Measurements from ENCODE around the gene TMCC1.
"Not testable (repeated sequence)": the region's sequence is repeated elsewhere in the genome, so short reads cannot be mapped to it uniquely, and the experiment has no call there.

TMCC1 gene

DNA sequence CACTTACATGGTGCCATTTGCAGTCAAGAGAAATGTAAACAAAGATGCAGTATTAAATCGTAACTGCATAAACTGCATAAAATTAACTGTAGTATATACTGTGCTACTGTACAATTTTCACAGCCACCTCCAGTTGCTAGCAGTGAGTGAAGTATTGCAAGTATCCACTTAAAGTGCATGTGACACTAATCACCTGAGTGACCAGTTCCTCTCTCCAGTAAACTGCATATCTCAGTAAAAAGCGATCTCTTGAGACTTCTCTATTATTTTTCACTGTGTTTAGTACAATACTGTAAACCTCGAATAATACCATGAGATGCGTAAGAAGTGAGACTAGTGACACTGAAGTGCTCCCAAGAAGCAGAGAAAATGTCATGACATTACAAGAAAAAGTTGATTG lies 175.3 kb downstream of the TMCC1 start:
- no peak for DNase-seq

GRCh38 chr3:129715854-129716253 lies 177.7 kb downstream of the TMCC1 start:
- no peak for DNase-seq

DNA sequence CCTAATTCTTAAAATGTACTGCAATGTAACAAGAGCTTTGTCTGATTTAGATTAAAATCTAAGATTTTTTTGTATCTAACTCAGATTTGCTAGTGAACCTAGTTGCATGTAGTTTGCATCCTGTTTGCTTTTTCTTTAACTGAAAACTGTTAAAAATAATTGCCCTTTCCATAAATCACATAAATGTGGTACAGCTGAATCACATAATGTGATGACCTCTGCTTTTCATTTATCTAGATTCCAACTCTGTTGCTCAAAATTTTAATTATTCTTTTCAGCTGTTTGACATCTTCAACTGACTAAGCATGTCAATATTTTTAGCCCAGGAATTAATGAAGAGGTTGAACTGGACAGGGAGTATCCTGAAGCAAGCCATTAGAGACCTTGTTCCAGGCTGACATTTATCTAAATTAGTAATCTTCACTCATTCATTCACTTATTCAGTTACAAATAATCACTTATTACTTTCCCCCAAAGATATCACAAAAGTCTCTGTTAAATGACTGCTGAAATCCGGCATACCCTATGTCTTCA lies 185.1 kb downstream of the TMCC1 start:
- DNase-seq = no peak

DNA sequence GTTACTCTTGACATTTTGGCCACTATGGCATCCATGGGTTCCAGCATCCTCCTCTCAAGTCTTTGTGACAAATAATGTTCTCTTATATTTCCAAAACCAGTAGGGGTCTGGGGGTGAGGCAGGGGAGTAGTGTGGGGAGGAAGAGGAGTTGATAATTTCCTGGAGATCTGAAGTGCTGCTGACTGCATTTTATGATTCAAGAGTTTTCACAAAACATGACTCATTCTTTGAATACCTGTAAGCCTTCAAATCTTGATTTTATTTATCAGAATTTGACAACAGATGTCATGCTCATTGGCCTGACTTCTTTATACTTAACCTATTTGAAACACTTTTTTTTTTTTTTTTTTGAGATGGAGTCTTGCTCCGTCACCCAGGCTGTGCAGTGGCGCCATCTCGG lies 188.2 kb downstream of the TMCC1 start:
- no peak for DNase-seq

DNA sequence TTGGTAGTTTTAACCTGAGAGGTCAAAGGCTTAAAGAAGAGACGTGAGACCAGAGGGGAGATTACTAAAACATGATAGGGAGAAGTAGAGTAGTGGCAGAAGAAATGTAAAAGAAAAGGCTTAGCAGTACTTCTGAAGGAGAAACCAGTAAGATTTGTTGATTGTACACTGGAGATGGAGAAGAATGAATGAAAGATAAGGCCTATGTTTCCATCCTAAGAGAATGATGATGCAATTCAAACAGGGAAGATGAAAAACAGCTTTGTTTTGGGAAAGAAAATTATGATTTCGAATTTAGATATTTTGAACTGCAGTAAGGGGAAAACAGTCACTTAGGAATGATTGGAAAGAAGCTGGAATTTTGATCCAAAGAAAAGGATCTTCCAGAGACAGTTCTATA lies 189.6 kb downstream of the TMCC1 start:
- no peak for DNase-seq

GRCh38 chr3:129702934-129703712 lies 190.4 kb downstream of the TMCC1 start:
- no peak for DNase-seq

DNA sequence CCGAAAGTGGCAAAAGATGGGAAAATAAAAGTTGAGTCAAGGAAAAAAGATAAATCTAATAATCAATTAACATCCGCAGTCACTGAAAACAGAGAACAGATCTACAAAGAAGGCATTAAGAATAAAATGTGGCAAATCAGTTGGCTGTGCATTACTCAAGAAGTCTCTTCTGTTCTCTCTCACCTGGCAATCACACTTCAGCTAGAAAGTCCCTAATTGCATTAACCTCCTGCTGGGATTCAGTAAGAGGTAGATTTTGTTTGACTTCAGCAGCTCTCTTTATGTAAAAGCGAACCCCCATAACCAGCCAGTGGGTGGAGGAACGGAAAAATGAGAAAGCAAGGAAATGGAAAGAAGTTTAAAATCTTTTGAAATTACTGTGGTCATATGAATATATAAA lies 192.3 kb downstream of the TMCC1 start:
- DNase-seq = no peak

DNA sequence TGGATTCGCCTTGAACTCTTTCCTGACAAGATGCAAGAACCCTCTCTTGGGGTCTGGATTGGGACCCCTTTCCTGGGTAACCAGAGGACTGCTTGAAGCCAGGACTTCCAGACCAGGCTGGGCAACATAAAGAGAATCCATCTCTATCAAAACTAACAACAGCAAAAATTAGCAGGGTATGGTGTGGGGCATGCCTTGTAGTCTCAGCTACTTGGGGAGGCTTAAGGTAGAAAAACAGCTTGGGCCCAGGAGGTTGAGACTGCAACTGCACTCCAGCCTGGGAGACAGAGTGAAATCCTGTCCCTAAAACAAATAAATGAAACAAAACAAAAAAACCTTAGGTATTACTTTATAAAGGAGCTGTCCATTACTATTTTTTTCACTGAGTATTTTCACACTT lies 193.9 kb downstream of the TMCC1 start:
- DNase-seq = no peak

DNA sequence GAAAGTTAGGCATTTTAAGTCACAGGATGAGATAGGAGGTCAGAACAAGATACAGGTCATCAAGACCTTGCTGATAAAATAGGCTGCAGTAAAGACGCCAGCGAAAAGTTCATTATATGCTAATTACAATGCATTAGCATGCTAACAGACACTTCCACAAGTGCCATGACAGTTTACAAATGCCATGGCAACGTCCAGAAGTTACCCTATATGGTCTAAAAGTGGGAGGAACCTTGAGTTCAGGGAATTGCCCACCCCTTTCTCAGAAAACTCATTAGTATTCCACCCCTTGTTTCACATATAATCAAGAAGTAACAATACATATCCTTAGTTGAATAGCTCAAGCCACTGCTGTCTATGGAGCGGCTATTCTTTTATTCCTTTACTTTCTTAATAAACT lies 194.3 kb downstream of the TMCC1 start:
- no peak for DNase-seq

- DNase-seq = no peak
Observed at GRCh38 chr3:129697229-129697969, 196.1 kb downstream of the TMCC1 start.

- DNase-seq = not testable (repeated sequence)
Observed at GRCh38 chr3:129696430-129696829, 197.1 kb downstream of the TMCC1 start.

DNA sequence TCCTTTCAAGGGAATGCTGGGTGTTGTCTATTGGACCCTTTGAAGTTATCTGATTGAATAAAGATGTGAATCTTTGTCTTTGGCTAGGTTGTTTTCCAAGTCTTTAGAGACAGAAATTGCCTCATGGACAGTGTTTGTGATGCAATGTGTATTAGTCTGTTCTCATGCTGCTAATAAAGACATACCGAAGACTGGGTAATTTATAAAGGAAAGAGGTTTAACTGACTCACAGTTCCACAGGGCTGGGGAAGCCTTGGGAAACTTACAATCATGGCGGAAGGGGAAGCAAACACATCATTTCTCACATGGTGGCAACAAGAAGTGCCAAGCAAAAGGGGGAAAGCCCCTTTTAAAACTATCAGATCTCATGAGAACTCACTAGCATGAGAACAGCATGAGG lies 198.3 kb downstream of the TMCC1 start:
- DNase-seq = no peak

DNA sequence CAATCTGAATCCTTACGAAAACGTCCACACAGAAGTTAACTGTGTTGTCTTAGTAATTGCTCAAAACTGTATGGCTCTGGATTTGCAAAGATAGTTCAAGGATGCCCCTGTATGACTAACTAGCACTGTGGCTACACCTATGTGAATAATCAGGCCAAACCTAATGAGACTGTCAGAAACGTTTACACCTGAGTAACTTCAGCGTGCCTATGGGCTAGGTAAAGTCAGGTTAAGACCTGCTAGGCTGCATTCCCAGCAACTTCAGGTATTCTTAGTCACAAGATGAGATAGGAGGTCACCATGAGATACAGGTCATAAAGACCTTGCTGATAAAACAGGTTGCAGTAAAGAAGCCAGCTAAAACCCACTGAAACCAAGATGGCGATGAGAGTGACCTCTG lies 199.3 kb downstream of the TMCC1 start:
- DNase-seq = no peak

- no peak for DNase-seq
Observed at GRCh38 chr3:129692743-129693142, 200.8 kb downstream of the TMCC1 start.

- DNase-seq = no peak
Observed at GRCh38 chr3:129690963-129691362, 202.5 kb downstream of the TMCC1 start.

- peak; percentile 61 to 77 for DNase-seq
Observed at GRCh38 chr3:129690406-129690805, 203.1 kb downstream of the TMCC1 start.

- no peak for DNase-seq
Observed at GRCh38 chr3:129689036-129689435, 204.5 kb downstream of the TMCC1 start.

DNA sequence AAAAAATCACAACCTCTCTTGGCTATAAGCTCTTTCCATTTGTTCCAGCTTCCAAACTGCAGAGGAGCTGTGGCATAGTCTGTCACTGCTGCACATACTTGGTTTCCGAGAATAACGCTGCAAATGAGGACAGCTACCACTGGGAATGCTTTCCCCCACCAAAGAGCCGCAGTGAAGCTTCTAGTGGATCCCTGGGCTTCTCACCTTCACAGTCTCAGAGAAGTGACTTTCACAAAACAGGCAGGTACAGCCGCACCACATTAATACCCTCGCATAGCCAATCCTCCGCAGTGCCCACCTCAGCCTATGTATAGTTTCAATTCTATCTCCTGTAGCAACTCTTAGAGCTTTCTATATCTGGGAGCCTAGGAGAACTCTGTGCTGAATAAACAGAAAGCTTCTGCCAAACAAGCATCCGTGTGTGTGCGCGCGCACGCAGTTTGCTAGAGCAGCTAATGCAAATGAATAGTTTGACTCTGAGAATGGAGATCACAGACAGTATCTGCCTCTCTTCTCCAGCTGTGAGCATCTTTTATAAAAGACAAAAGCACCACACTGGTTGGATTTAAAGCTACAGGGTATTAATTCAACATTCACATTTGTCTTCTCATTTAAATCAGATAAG lies 205.1 kb downstream of the TMCC1 start:
- DNase-seq = peak; percentile 76 to 80

DNA sequence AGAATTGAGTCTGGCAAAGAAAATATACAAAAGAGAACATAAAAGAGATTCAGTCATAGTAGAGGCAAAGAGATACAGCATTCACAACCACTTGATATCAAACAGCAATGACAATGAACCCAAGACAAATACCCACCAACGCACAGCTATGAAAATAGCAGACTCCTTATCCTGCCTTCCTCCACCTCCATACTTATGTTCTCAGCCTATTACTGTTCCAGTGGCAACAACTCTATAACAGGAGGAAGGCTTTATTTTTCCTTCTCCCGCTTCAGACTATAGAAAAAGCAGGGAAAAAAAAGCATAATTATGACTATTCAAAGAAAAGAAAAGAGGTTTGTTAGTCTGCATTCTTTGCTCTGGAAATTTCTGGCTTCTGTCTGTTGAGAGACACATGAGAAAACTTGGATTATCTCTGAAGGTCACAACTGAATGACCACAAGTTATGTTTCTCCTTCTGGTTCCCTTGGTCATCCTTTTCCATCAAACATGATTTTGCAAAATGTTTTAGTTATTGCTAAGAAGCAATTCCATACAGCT lies 205.9 kb downstream of the TMCC1 start:
- no peak for DNase-seq

- DNase-seq = peak; percentile 54 to 82
Observed at GRCh38 chr3:129686941-129687340, 206.6 kb downstream of the TMCC1 start.

DNA sequence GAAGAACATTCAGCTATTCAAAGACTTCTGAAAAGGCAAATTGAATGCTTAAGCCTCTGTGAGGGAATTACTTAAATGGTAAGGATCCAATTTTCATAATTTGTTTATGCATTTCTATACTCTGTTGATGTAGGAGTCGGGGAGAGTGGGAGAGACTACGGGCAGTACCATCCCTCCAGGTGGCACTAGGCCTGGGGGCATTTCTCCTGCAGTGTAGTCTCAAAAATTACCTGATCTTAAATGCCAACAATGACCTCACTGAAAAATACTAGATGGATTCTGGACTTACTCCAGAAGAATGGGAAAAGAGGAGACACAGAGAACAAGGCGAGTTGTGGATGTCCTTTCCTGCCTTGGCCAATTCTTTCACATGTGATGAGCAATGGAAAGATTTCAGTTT lies 209.2 kb downstream of the TMCC1 start:
- DNase-seq = no peak

GRCh38 chr3:129683201-129683600 lies 210.3 kb downstream of the TMCC1 start:
- DNase-seq = no peak

- DNase-seq = no peak
Observed at GRCh38 chr3:129676985-129677384, 216.5 kb downstream of the TMCC1 start.

- DNase-seq = not testable (repeated sequence)
Observed at GRCh38 chr3:129674798-129675123, 218.8 kb downstream of the TMCC1 start.

Measured in SHP77 (cell line).